ENCODE data around the gene CCL26. TPM values are rescaled to one million over a fixed set of nuclear protein-coding genes. Genes with fewer than 3 reads are reported as not detected.
"Not testable (repeated sequence)": the region's sequence is repeated elsewhere in the genome, so short reads cannot be mapped to it uniquely, and the experiment has no call there.

The CCL26 gene
- total RNA-seq, 1 donor from 2014 or later, result not detected

- DNase-seq (ENCODE audit: low spot score, unreplicated experiment), result no peak
- H3K4me1 Mint-ChIP-seq (ENCODE audit: low read depth), result peaks cover 5% of the 10 kb centered on the region
- H3K4me3 Mint-ChIP-seq (ENCODE audit: low read depth), result no peak overlapping the region
- H3K27me3 Mint-ChIP-seq, result peaks cover 6% of the 10 kb centered on the region
- H3K36me3 Mint-ChIP-seq (ENCODE audit: insufficient read depth), result no peaks in the 10 kb centered on the region
- no peak overlapping the region for H3K27ac Mint-ChIP-seq
- TF ChIP-seq CTCF (IDR thresholded peaks at IDR 0.05; ENCODE audit: unreplicated experiment), result no peak
- H3K9me3 Mint-ChIP-seq (ENCODE audit: low read depth), result no peaks in the 10 kb centered on the region
Measured at GRCh38 chr7:75793676-75794075, 21.7 kb upstream of the CCL26 start.

- H3K27me3 Mint-ChIP-seq; H3K27ac Mint-ChIP-seq; DNase-seq (ENCODE audit: low spot score, unreplicated experiment); H3K4me1 Mint-ChIP-seq (ENCODE audit: low read depth); H3K36me3 Mint-ChIP-seq (ENCODE audit: insufficient read depth); H3K9me3 Mint-ChIP-seq (ENCODE audit: low read depth); H3K4me3 Mint-ChIP-seq (ENCODE audit: low read depth): not testable (repeated sequence)
Measured at GRCh38 chr7:75792567-75792966, 20.6 kb upstream of the CCL26 start.

- no peak overlapping the region for H3K27ac Mint-ChIP-seq
- TF ChIP-seq CTCF (IDR thresholded peaks at IDR 0.05; ENCODE audit: unreplicated experiment), result no peak
- no peaks in the 10 kb centered on the region for H3K9me3 Mint-ChIP-seq (ENCODE audit: low read depth)
- no peaks in the 10 kb centered on the region for H3K4me1 Mint-ChIP-seq (ENCODE audit: low read depth)
- no peak for DNase-seq (ENCODE audit: low spot score, unreplicated experiment)
- peaks cover 2% of the 10 kb centered on the region for H3K27me3 Mint-ChIP-seq
- no peak overlapping the region for H3K4me3 Mint-ChIP-seq (ENCODE audit: low read depth)
- no peaks in the 10 kb centered on the region for H3K36me3 Mint-ChIP-seq (ENCODE audit: insufficient read depth)
Measured at GRCh38 chr7:75789361-75789924, 17.4 kb upstream of the CCL26 start.

GRCh38 chr7:75788154-75788847, 16.3 kb upstream of the CCL26 start:
- not testable (repeated sequence) for H3K27me3 Mint-ChIP-seq; H3K36me3 Mint-ChIP-seq (ENCODE audit: insufficient read depth); H3K27ac Mint-ChIP-seq; H3K4me3 Mint-ChIP-seq (ENCODE audit: low read depth); H3K9me3 Mint-ChIP-seq (ENCODE audit: low read depth); DNase-seq (ENCODE audit: low spot score, unreplicated experiment); H3K4me1 Mint-ChIP-seq (ENCODE audit: low read depth)

- not testable (repeated sequence) for DNase-seq (ENCODE audit: low spot score, unreplicated experiment); H3K36me3 Mint-ChIP-seq (ENCODE audit: insufficient read depth); H3K27ac Mint-ChIP-seq; H3K4me3 Mint-ChIP-seq (ENCODE audit: low read depth); H3K9me3 Mint-ChIP-seq (ENCODE audit: low read depth)
- peaks cover 24% of the 10 kb centered on the region for H3K27me3 Mint-ChIP-seq
- H3K4me1 Mint-ChIP-seq (ENCODE audit: low read depth), result peaks cover 13% of the 10 kb centered on the region
Measured at GRCh38 chr7:75783058-75783457, 11.0 kb upstream of the CCL26 start.

- H3K27me3 Mint-ChIP-seq, result peaks cover 24% of the 10 kb centered on the region
- H3K36me3 Mint-ChIP-seq (ENCODE audit: insufficient read depth); H3K4me3 Mint-ChIP-seq (ENCODE audit: low read depth); DNase-seq (ENCODE audit: low spot score, unreplicated experiment); H3K9me3 Mint-ChIP-seq (ENCODE audit: low read depth): not testable (repeated sequence)
- peak overlapping the region; percentile 29 for H3K27ac Mint-ChIP-seq
- H3K4me1 Mint-ChIP-seq (ENCODE audit: low read depth), result peaks cover 13% of the 10 kb centered on the region
Measured at GRCh38 chr7:75780647-75781273, 8.7 kb upstream of the CCL26 start.

- H3K27ac Mint-ChIP-seq, result peak overlapping the region; percentile 0
- not testable (repeated sequence) for H3K4me3 Mint-ChIP-seq (ENCODE audit: low read depth); H3K36me3 Mint-ChIP-seq (ENCODE audit: insufficient read depth); DNase-seq (ENCODE audit: low spot score, unreplicated experiment); H3K9me3 Mint-ChIP-seq (ENCODE audit: low read depth)
- H3K4me1 Mint-ChIP-seq (ENCODE audit: low read depth), result peaks cover 13% of the 10 kb centered on the region
- peaks cover 24% of the 10 kb centered on the region for H3K27me3 Mint-ChIP-seq
Measured at GRCh38 chr7:75779516-75779915, 7.5 kb upstream of the CCL26 start.

GRCh38 chr7:75779035-75779434, 7.0 kb upstream of the CCL26 start:
- Mint-ChIP-seq H3K27ac (peak overlapping the region; percentile 0), H3K4me1 (ENCODE audit: low read depth) (peaks cover 13% of the 10 kb centered on the region), H3K27me3 (peaks cover 24% of the 10 kb centered on the region)
- not testable (repeated sequence) for H3K9me3 Mint-ChIP-seq (ENCODE audit: low read depth); H3K36me3 Mint-ChIP-seq (ENCODE audit: insufficient read depth); DNase-seq (ENCODE audit: low spot score, unreplicated experiment); H3K4me3 Mint-ChIP-seq (ENCODE audit: low read depth)
